NCI-H1092 treated with DMSO at 0.1 percent for 48 hours (cell line): Measurements from ENCODE around the gene UBR4.
"Not testable (repeated sequence)": the region's sequence is repeated elsewhere in the genome, so short reads cannot be mapped to it uniquely, and the experiment has no call there.

ENCODE experiments used
- DNase-seq: peaks from one replicate; lab custom pipeline; 2025; lab: John Stamatoyannopoulos, UW

Gene UBR4

DNA sequence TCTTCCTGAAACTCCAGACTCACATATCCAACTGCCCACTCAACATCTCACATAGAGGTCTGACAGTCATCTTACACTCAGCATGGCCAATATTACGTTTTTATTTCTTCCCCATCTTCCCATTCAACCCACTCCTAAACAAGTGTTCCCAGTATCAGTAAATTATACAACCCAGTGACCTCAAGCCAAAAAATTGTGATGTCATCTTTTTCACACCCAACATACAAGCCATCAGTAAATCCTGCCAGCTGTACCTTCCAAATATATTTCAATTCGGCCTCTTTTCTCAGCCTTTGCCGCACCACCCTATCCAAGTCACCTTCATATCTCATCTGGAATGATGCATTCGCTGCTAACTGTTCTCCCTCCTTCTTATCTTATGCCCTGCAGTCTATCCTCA, 19.6 kb downstream of the UBR4 start:
- DNase-seq, result no peak

DNA sequence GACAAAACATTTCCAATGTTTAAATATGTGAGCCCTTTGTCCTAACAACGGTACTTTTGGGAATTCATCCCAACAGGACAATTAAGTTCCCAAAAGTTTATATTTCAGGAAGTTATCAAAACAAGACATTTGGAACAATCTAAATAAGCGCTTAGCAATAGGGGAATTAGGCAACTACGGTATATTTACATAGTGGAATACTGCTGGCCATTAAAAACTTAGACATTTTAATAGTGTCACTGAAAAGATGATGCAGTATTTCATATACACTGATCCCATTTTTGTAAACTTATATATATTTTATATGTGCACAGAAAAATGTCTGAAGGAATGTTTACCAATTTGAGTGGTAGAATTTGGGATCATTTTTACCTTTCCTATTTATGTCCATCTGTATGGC, 20.8 kb downstream of the UBR4 start:
- no peak for DNase-seq

DNA sequence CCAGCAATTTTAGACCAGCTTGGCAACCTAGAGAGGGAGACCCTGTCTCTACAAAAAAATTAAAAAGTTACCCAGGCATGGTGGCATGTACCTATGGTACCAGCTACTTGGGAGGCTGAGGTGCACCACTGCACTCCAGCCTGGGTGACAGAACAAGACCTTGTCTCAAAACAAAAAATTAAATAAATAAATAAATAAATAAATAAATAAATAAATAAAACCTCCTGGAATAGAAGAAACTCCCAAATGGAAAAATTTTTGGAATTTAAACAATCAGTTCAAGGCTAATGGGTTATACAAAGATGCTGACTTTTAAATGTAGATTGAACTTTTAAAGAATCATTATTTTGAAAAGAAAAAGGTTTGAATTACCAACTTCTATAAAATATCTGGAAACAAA, 22.2 kb downstream of the UBR4 start:
- no peak for DNase-seq

DNA sequence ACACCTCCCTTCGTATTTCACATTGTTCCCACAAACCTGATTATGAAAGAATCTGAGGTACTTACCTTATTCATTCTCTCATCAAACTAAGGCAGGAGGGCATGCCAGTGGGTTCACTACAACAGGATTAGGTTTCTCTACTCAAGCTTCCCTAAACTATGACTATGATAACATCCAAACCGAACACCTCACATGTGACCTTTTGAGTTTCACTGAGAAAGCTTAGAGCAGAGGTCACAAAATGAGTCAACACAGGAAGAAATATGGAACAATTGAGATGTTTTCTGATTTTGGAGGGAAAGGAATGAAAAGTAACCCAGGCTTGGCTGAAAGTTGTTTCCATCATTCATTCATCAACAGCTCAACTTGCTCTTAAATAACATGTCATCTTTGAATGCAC, 24.1 kb downstream of the UBR4 start:
- no peak for DNase-seq

DNA sequence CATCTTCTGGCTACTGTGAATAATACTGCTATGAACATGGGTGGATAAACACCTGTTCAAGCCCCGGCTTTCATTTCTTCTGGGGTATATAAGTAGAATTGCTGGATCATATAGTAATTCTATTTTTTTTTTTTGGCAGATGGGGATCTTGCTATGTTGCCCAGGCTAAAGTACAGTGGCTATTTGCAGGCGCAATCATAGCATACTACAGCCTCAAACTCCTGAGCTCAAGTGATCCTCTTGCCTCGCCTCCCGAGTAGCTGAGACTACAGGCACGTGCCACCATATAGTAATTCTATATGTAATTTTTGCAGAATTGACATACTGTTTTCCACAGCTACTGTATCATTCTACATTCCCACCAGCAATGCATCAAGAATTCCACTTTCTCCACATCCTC, 27.8 kb downstream of the UBR4 start:
- no peak for DNase-seq

DNA sequence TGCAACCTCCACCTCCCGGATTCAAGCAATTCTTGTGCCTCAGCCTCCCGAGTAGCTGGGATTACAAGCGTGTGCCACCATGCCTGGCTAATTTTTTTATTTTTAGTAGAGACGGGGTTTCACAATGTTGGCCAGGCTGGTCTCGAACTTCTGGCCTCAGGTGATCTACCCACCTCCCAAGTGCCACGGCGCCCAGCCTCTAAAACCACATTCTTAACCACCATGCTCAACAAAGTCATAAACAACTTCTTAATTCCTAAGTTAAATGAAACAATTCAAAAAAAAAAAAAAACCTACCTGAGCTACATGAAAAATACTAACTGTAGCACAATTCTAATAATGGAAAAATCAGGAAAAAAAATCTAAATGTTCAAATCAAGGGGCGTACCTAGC, 29.8 kb downstream of the UBR4 start:
- not testable (repeated sequence) for DNase-seq

DNA sequence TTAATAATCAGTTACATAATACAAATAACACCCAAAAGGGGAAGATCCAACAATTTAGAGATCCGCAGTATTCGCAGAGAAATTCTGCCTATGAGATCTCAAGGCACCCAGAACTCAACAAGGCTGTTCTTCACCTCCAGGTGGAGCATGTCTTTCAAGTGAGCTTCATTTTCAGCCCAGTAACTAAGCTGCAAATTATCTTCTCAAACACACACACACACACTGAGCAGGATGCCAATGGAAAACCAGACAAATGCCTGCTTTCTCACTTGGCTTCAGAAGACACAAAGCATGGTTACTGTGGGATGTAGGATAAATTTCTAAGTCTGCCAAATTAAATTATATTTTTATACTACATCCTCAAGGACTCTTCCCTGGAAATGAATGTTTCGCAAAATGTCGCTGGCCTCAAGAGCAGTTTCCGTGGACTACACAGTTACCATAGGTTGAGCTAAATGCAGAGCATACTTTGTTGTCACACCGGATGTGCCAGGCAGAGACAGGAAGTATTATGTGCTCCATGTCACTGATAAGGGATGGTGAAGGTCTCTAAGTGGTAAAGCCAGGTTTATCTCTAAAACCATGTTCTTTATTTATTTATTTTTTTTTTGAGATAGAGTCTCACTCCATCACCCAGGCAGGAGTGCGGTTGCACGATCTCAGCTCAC, 30.3 kb downstream of the UBR4 start:
- DNase-seq, result peak; percentile 8

DNA sequence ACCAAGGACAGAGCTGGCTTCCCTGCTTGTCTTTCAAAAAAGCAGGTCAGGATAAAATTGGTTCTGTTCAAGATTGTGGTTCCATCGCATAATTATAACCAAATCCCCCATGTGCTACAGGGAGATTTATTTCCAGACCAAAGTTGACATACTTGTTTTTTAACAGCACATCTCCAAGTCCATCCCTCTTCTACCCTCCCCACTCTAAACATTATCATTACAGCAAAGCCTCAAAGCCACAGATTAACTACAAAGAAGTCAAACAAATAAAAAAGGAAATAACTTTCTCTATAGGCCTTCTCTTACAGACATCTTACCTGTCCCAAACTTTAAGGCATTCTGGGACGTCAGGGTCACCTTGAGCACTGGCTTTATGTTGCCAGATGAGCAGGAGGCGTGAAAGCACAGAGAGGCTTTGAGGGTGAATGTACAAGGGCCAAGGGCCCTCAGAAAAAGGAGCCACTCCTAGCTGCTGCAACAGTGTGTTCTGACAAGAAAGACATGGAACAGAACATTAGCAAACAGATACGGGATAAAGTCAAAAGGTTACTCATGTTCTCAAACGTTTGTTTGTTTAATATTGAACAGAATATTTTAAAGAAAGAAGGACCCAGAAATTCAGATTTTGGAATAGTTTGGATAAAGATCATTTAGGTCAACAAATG, 31.2 kb downstream of the UBR4 start:
- no peak for DNase-seq

DNA sequence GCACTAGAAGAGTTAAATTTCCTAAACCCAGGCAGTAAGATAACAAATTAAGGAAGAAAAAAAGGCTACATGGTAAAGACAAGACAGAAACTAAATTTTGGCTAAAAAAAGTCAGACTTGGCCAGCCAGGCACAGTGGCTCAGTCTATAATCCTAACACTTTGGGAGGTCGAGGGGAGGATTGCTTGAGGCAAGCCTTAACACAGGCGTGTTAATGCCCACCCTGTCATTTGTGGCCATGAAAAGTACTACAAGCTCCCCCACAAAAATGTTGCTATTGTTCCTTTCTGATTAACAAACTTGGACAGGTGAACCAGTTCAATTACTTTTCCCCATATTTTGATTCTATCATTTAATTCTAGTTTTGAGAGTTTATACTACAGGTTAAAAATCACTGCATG, 32.3 kb downstream of the UBR4 start:
- DNase-seq, result no peak

DNA sequence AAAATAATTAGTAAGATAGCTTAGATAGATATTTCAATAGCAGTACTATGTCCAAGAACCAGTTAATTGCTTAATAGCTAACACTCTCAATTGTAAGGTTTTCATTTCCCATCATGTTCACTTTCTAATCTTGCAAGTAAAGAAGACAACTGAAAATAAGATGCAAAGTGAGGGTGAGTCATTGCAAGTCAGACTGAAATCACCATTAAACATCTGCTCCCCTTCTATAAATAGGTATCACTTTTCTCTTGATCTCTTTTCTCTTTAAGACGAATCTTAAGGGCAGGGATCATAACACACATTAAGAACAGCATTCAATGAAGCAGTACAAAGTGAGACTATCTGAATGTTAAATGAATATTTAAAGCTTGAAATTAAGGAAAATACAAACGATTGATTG, 40.4 kb downstream of the UBR4 start:
- no peak for DNase-seq

DNA sequence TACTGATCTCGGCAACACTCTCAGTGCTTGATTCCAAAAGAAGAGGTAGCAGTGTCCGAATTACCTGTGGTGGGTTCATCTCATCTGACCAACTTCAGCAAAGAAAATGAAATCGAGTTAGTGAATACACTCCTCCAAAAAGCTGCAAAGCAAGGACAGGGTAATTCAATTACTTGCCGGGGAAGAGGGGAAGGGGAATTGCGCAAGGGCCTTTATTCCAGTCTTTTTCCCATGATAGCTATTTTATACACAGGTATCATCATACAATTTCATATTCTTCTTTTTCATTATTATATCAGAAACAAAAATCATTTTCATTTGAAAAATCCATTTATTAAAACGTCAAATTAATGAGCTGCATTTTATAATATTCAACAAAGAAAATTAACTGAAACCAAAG, 42.9 kb downstream of the UBR4 start:
- DNase-seq, result no peak

DNA sequence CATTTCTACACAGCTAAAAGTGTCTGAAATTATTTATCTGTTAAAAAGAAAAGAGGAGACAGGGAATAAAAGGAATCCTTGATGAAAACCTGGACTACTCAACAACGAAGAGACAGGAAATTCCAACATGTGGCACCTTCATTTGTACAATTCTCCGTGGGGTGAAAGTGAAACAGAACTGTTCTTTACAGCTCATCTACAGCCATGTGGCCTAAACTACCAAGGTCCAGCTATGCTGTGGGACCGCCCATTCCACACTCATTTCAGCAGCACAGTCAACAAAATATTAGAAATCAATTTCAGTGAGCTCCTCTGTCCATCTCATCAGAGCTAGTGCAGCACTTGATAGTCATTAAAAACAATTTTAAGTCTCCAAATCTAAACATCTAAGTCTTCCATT, 44.0 kb downstream of the UBR4 start:
- no peak for DNase-seq

DNA sequence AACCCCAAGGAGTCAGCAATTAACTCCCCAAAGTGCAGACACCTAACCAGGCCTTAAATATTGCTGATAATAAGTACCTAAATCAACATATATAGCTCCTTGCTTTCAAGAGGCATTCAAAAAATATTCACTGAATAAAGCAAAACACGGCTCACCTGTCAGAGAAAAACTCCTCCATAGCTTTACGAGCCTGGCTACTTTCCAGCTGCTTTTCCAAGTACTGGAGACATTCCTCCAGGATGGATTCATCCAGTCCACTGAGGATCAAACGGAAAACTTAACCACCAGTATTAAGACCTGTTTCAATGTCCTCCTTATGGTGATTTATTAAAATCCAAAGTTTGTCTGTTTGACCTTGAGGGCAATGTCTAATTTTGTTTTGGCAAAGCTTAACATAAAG, 44.6 kb downstream of the UBR4 start:
- DNase-seq, result no peak

DNA sequence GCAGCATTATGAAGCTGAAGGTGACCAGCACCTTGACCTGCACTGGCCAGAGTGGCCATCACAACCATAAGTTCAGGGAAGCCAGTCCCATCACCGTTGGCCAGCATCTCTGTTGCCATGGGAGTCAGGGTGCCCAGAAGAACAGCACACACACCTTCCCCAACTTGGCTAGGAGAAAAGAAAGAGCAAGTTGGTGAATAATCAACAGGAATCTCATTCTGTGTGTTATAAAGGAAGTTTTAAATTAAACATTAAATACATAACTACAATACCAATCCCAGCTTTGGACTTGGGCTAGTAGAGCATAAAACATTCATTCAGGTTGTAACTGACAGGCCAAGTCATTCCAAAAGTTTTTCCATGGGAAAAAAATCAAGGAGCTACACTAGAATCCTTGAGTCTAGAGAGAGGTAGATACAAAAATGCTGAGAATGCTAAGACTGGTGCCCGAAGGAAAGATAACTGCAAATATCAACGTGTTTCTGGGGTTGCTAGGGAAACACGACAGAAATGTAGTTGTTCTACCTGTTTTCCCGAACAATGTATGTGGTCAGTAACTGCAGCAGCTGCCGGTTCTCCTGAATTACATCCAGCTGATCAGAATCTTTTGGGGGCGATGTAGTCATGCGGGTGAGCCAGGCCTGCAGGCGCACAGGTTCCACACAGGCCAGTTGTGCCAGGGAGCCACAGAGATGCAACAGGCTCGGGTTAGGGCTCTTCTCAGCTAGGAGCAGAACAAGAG, 45.6 kb downstream of the UBR4 start:
- DNase-seq, result no peak

DNA sequence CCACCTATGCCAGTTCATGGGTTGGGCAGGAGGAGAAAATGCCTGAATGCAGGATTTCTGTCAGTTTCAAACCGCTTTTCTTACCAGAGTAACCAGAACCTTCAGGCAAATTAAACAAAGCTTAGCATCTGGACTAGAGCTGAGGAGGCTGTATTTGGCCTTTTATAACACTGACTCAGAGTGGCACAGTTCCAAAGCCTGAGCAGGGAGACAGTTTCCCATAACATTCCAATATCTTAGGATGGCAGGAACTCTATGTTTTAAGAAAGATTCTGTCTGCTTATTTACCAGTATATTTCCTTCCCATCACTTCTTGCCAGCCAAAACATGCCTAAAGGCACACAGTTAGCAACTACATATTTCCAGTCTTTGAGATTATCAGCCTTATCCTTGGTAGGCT, 46.8 kb downstream of the UBR4 start:
- DNase-seq, result no peak

DNA sequence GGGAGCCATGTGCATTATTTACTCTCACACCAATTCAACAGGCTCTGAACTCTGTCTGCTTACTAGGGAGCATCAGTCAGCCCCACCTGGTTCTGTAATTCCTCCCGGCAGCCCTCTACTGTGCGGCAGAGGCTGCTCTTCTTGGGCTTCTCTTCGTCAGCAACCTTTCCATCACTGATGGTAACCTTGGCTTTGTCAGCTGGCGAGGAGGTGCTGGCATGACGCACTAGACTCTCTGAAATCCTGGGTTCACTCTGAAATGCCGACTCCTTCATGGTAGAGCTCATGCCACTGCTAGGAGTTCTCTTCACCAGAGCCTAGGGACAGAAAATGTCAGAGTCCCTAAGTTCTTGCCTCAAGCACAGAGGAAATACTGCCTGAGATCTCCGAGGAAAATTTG, 49.2 kb downstream of the UBR4 start:
- no peak for DNase-seq

DNA sequence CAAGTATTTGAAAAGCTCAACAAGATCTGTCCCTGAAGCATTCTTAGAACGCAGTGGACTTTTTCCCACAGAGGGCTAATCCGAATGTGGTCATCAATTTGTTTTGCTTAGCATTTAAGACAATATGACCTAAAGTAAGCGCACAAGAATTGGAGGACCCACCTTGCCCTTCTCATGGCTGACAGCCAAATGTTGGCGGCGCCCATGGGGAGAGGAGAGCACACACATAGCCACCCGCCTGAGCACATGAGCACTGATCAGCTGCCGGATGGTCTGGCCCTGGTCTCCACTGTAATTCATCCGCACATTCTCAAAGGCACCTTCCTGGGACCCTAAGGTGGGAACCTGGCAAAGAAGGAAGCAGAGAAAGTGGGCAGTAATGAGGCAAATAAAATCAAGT, 52.4 kb downstream of the UBR4 start:
- no peak for DNase-seq

DNA sequence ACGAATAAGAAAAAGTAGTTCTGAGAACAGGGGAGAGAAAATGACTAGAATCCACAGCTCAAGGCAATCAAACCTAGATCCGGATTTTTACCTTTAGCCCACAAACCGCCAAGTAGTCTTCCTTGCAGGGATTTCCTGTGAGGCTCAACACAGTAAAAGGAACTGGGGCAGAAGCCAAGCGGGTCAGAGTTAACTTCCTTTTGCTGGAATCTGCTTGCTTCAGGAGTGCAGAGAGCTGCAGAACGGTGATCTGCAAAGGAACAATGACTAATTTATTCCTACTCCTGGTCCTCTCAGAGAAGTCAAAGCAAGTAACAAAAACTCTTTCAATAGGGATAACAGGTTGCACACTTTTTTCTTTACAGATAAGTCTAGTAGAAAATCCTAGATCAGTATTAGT, 53.4 kb downstream of the UBR4 start:
- DNase-seq, result no peak

DNA sequence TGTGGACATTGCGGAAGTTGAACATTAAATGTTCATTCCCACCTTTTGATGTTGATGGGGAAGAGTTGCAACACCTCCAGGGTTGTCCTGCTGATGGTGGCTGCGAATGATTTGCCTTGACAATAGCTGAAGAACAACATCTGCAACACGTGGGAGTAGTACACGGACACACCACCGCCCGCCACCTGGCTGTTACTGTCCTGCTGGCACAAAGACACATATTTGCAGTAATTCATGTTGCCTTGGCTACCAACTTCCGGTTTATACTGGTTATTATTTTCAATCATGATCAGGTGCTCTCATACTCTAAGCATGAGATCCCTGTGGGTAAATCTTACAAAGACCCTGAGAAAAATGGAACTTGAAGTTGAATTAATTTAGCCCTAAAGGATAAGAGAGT, 55.2 kb downstream of the UBR4 start:
- DNase-seq, result no peak

DNA sequence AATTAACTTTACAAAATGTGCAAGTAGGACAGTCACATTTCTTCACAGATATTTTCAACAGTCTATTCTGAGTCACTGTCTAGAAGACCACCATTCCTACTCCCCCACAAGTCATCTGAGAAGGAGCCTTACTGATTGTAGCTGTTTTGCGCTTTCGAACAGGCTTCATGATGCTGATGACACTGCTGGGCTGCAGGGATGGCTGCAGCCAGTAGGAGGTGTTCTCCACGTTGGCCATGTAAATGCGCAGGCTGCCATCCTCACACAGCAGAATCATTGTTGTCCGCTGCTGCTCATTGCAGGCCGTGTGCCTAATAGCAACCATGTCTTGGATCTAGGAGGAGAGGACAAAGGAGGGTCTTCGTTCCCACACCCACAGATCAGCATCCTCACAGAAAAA, 56.9 kb downstream of the UBR4 start:
- no peak for DNase-seq

DNA sequence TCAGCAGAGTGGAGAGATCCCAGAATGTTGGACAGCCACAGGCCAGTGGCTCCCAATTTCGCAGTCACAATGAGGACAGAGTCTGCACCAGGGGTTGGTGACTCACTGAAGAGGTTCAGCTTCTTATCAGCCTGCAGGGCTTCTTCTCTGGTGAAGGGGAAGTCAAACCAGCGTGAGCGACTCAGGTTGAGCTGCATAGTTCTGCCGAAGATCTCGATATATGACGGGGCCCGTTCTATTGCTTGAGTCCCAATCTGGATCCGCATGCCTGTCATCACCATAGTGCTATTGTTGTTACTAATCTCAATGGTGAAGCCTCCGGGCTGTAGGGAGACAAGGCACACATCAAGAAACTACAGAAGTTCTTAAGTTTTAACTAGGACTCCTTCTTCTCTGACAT, 58.5 kb downstream of the UBR4 start:
- no peak for DNase-seq

DNA sequence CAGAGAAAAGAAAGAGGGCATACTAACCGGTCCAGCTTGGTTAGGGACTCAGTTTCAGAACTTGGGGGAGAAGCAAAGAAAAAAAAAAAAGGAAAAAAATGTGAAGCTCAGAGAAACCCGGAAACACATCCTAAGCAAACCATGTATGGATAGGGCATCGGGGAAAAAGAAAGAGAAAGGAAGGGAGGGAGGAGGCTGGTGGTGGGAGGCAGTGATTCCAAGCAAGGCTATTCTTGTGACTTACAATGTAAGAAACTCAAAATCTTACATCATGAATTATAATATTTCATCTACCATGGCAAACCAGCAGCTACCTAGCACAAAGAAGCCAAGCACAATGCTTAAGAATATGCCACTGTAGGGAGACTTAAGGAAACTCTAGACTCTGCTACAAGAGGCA, 60.3 kb downstream of the UBR4 start:
- no peak for DNase-seq

DNA sequence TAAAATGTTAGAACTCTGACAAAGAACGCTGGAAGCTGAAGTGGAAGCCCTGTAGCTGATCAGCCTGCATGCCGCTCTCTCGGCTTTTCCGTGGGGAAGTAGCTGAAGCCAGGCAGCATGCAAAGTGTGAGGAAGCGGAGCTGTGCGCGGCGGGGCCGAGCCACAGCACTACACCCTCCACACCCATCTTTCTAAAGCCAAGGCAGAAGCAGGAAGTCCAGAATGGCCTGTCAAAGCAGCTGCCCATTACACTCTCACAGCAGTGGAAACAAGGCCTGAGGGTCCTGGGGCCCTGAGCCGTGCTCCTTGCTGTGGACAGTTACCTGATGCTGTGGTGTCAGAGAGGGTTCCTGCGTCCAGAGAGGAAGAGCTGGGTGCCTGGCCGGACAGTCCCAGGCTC, 69.6 kb downstream of the UBR4 start:
- DNase-seq, result no peak

DNA sequence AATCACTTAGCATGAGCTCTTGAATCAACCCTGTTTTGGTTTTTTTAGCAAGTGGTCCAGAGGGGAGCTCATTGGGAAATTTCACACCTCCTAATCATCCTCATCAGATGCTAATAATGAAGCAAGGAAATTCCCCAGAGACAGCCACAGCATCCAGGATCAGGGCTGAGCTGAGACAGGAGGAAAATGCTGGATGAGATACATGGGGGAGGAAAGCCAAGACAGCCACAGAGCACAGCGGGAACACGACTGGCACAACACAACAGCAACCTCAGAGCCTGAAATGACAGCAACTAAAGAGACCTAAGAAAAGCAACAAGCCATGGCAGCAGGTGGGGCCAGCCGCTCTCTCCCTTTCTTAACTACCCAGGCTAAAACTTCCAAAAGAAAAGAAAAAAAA, 70.4 kb downstream of the UBR4 start:
- no peak for DNase-seq
